ENCODE data around the gene CPN2. TPM values are rescaled to one million over a fixed set of nuclear protein-coding genes. Genes with fewer than 3 reads are reported as not detected.

CPN2 gene
- total and polyA plus RNA-seq, 2 donors (not counting 3 experiments of a cell fraction or from before 2014, with no cell fraction given), result not detected

- DNase-seq (ENCODE audit: low read depth, low spot score), result no peak
- TF ChIP-seq FOS (IDR thresholded peaks at IDR 0.05; ENCODE audit: borderline replicate concordance, insufficient read depth, low read length) (no peak), EZH2 (IDR thresholded peaks at IDR 0.05; ENCODE audit: borderline replicate concordance, low read depth, low read length, severe bottlenecking) (no peak), MAX (IDR thresholded peaks at IDR 0.05; ENCODE audit: insufficient read depth, insufficient read length) (no peak), MYC (IDR thresholded peaks at IDR 0.05; ENCODE audit: low read depth, low read length) (no peak), CTCF (IDR thresholded peaks at IDR 0.05; ENCODE audit: extremely low read depth in 1 of 2, insufficient read depth in 1 of 2, low read depth in 1 of 2, low read length in 2 of 2) (no peak), POLR2AphosphoS5 (IDR thresholded peaks at IDR 0.05; ENCODE audit: insufficient read depth, low read depth, low read length) (no peak), POLR2A (IDR thresholded peaks at IDR 0.05; ENCODE audit: low read depth, low read length) (no peak), GATA2 (IDR thresholded peaks at IDR 0.05; ENCODE audit: insufficient read depth, insufficient read length, low read depth, low read length) (no peak)
- no peak overlapping the region for H2AFZ ChIP-seq (ENCODE audit: low read depth, low read length)
- no peaks in the 10 kb centered on the region for H3K9me3 ChIP-seq (replicated peaks; ENCODE audit: control insufficient read depth, insufficient read depth, low read length)
- no peaks in the 10 kb centered on the region for H3K27me3 ChIP-seq (ENCODE audit: control insufficient read depth in 2 of 2, insufficient read depth in 2 of 2, low read length in 2 of 2)
- ChIA-PET POLR2A (no interaction called here), CTCF (interaction anchor here (1.0 to 4.6 kb wide), 5 partner anchors 10 to 513 kb away, joined by 3 to 19 read pairs (median 3); no protein-coding TSS in a partner anchor)
- no peak overlapping the region for H3K9ac ChIP-seq (replicated peaks; ENCODE audit: extremely low read depth, insufficient read depth, low read length)
- H3K4me1 ChIP-seq (ENCODE audit: control insufficient read depth, extremely low read depth, insufficient read depth, low read length), result peaks cover 13% of the 10 kb centered on the region
- no peak overlapping the region for H3K4me3 ChIP-seq (replicated peaks in 1 of 3; ENCODE audit: insufficient read depth in 1 of 3, low read depth in 1 of 3, low read length in 3 of 3)
- no peak overlapping the region for H3K27ac ChIP-seq (ENCODE audit: insufficient read depth, low read depth, low read length)
- FAIRE-seq, result no peak
- no peaks in the 10 kb centered on the region for H3K36me3 ChIP-seq (ENCODE audit: control insufficient read depth in 2 of 2, extremely low read depth in 1 of 2, insufficient read depth in 2 of 2, low read length in 2 of 2)
- BruUV-seq (replicated peaks), result no TSS peak
- H4K20me1 ChIP-seq (replicated peaks; ENCODE audit: control insufficient read depth, extremely low read depth, insufficient read depth, low read length), result no peaks in the 10 kb centered on the region
- dilution Hi-C loops (cut with MboI; ENCODE audit: extremely low pct_ligation_motif_present, low sequenced_read_pairs) (no loop called here), intact Hi-C loops (cut with micrococcal nuclease) (no loop called here)
- H3K79me2 ChIP-seq (ENCODE audit: control insufficient read depth, insufficient read depth, low read length), result no peaks in the 10 kb centered on the region
- no peak overlapping the region for H3K4me2 ChIP-seq (ENCODE audit: insufficient read depth, low read length)
- no peaks in the 10 kb centered on the region for H3K9me1 ChIP-seq (replicated peaks; ENCODE audit: control insufficient read depth, extremely low read depth, insufficient read depth, low read length)
Observed at GRCh38 chr3:194294895-194295214, 56.3 kb downstream of the CPN2 start.

Data from endothelial cell of umbilical vein (primary cell).